ENCODE measurements around the gene LRMDA. TPM values are rescaled to one million over a fixed set of nuclear protein-coding genes. Genes with fewer than 3 reads are reported as not detected.

LRMDA gene
- total and polyA plus RNA-seq, 10 of the 15 experiments (the other 5 are each of a cell fraction or from before 2014, with no cell fraction given): 0.07 to 0.54 (median 0.29) TPM; not detected in 4

DNA sequence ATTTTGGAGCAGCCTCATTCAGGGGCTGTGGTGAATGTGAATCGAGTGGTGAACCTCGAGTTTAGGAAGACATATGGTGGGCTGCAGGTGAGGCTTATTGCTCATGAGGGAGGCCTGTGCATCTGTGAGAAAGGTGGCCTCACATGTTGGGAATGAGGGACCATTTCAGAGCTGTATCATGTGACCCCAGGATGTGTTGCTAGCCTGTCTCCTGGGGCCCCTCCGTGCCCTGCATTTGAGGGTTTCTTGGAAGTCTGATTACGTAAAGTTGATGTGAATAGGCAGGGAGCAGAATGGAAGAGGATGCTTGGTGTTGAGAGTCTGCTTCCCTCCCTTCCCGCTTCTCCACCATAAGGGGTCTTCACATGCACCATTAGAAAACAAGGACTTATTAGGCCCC, 569.1 kb downstream of the LRMDA start:
- no peak overlapping the region for H3K4me2 ChIP-seq (ENCODE audit: control insufficient read depth, insufficient read depth)
- CTCF ChIA-PET: no interaction called here
- POLR2A ChIA-PET: no interaction called here

More for the DNA sequence above, 569.1 kb downstream of the LRMDA start:
- Histone ChIP-seq H3K4me3 (no peak overlapping the region), H3K9ac (ENCODE audit: control insufficient read depth, insufficient read depth, low read length) (no peak overlapping the region), H3K9me3 (replicated peaks; ENCODE audit: control insufficient read depth, insufficient read depth, low read length) (no peaks in the 10 kb centered on the region), H3K4me1 (ENCODE audit: control insufficient read depth, insufficient read depth, low read length) (no peaks in the 10 kb centered on the region), H2AFZ (ENCODE audit: control insufficient read depth, low read depth, low read length) (no peak overlapping the region), H3K79me2 (ENCODE audit: control insufficient read depth, insufficient read depth, low read length) (no peaks in the 10 kb centered on the region), H4K20me1 (ENCODE audit: control insufficient read depth, insufficient read depth) (no peaks in the 10 kb centered on the region), H3K27ac (ENCODE audit: control insufficient read depth, insufficient read depth) (no peak overlapping the region), H3K27me3 (replicated peaks in 1 of 2; ENCODE audit: control insufficient read depth in 2 of 2, insufficient read depth in 2 of 2, low read length in 1 of 2) (no peaks in the 10 kb centered on the region; a peak in 1 of 4 replicates), H3K36me3 (ENCODE audit: control insufficient read depth in 2 of 2, insufficient read depth in 2 of 2, low read length in 1 of 2) (no peaks in the 10 kb centered on the region)
- WGBS (ENCODE audit: insufficient coverage, insufficient replicate concordance, low lambda C conversion rate, missing lambda C conversion rate): 11% methylated on average over 5 of the region's 5 CpGs
- SMC1A ChIA-PET (ENCODE audit: uncharacterized antibody, unreplicated experiment): no interaction called here
- no peak for TF ChIP-seq TAF1 (IDR thresholded peaks at IDR 0.05; ENCODE audit: borderline replicate concordance, low read depth, low read length)
- TF ChIP-seq CBX3 (IDR thresholded peaks at IDR 0.05; ENCODE audit: borderline replicate concordance, low read depth): no peak
- TF ChIP-seq ETV6 (conservative IDR thresholded peaks at IDR 0.05 in 1 of 2, IDR thresholded peaks at IDR 0.05 in 1 of 2; ENCODE audit: borderline replicate concordance in 1 of 2, low read depth in 1 of 2): no peak
- TF ChIP-seq, protein P1, sequence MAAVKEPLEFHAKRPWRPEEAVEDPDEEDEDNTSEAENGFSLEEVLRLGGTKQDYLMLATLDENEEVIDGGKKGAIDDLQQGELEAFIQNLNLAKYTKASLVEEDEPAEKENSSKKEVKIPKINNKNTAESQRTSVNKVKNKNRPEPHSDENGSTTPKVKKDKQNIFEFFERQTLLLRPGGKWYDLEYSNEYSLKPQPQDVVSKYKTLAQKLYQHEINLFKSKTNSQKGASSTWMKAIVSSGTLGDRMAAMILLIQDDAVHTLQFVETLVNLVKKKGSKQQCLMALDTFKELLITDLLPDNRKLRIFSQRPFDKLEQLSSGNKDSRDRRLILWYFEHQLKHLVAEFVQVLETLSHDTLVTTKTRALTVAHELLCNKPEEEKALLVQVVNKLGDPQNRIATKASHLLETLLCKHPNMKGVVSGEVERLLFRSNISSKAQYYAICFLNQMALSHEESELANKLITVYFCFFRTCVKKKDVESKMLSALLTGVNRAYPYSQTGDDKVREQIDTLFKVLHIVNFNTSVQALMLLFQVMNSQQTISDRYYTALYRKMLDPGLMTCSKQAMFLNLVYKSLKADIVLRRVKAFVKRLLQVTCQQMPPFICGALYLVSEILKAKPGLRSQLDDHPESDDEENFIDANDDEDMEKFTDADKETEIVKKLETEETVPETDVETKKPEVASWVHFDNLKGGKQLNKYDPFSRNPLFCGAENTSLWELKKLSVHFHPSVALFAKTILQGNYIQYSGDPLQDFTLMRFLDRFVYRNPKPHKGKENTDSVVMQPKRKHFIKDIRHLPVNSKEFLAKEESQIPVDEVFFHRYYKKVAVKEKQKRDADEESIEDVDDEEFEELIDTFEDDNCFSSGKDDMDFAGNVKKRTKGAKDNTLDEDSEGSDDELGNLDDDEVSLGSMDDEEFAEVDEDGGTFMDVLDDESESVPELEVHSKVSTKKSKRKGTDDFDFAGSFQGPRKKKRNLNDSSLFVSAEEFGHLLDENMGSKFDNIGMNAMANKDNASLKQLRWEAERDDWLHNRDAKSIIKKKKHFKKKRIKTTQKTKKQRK (IDR thresholded peaks at IDR 0.05; ENCODE audit: low read depth, low read length): no peak
- TF ChIP-seq NR2F1 (conservative IDR thresholded peaks at IDR 0.05): no peak
- TF ChIP-seq SPI1 (IDR thresholded peaks at IDR 0.05; ENCODE audit: borderline replicate concordance, insufficient read depth, low read depth, low read length): no peak
- TF ChIP-seq HDAC6 (IDR thresholded peaks at IDR 0.05; ENCODE audit: unreplicated experiment): no peak
- TF ChIP-seq EED (IDR thresholded peaks at IDR 0.05; ENCODE audit: low read depth): no peak
- no peak for TF ChIP-seq NFYA (IDR thresholded peaks at IDR 0.05; ENCODE audit: borderline replicate concordance, low read depth, low read length)
- TF ChIP-seq DPF2 (IDR thresholded peaks at IDR 0.05): no peak
- TF ChIP-seq TARDBP (IDR thresholded peaks at IDR 0.05; ENCODE audit: borderline replicate concordance): no peak
- no peak for TF ChIP-seq POLR2AphosphoS5 (IDR thresholded peaks at IDR 0.05; ENCODE audit: low read length)
- no peak for TF ChIP-seq NFYB (IDR thresholded peaks at IDR 0.05; ENCODE audit: insufficient read depth, low read depth, low read length)
- no peak for TF ChIP-seq ZNF384 (IDR thresholded peaks at IDR 0.05; ENCODE audit: borderline replicate concordance, low read depth, low read length)
- TF ChIP-seq LARP7 (IDR thresholded peaks at IDR 0.05): no peak
- ATAC-seq (no peak), FAIRE-seq (no peak), DNase-seq (ENCODE audit: low read depth, low spot score) (no peak)
- RAD21 ChIA-PET (ENCODE audit: unreplicated experiment): no interaction called here
- intact Hi-C loops (cut with micrococcal nuclease; ENCODE audit: unreplicated experiment): no loop called here
- no TSS peak for BruUV-seq (replicated peaks)
- in situ Hi-C loops (cut with MboI): no loop called here

Data from GM12878 (cell line).